Measurements from ENCODE around the gene EIF4H.

DNA sequence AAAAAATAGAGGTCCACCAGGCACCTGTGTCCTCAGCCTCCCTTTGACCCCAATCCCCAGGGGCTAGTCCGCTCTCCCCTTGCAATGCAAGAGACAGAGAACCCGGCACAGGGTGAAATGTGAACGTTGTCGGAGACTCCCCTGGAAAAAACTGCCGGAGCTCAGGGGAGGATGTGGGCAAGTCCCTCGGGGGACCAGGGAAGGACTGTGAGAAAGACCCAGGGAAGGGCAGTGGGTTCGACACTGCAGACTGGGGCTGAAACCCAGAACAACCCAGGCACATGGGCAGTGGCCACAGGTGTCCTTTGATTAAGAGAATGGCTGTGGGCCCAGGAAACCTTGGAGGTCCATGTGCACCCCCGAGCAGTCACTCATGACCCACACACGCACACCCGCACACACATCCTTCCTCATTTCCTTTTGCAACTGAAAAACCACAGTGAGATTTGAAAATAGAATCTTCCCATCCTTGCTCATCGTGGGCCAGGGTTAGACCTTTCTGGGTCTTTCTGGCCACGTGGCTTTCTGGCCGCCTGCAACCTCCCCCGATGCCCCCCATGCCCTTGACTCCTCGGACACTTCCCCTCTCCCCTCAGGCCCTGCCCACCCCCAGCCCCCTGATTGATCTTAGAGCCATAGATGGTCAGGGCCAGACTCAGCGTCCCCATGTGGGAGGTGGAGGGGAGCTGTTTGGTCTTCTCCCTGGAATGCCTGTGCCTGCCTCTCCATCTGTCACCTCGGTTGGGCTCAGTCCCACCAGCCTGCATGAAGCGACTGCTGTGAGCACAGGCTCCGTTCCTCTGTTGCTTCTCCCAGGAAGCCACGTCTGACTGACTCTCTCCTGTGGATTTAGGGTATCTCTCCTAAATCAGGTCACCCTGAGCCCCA lies 43.5 kb downstream of the EIF4H start:
- TF ChIP-seq, protein P1, sequence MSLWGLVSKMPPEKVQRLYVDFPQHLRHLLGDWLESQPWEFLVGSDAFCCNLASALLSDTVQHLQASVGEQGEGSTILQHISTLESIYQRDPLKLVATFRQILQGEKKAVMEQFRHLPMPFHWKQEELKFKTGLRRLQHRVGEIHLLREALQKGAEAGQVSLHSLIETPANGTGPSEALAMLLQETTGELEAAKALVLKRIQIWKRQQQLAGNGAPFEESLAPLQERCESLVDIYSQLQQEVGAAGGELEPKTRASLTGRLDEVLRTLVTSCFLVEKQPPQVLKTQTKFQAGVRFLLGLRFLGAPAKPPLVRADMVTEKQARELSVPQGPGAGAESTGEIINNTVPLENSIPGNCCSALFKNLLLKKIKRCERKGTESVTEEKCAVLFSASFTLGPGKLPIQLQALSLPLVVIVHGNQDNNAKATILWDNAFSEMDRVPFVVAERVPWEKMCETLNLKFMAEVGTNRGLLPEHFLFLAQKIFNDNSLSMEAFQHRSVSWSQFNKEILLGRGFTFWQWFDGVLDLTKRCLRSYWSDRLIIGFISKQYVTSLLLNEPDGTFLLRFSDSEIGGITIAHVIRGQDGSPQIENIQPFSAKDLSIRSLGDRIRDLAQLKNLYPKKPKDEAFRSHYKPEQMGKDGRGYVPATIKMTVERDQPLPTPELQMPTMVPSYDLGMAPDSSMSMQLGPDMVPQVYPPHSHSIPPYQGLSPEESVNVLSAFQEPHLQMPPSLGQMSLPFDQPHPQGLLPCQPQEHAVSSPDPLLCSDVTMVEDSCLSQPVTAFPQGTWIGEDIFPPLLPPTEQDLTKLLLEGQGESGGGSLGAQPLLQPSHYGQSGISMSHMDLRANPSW (CRISPR knock-in tag; IDR thresholded peaks at IDR 0.05) = no peak
- no peak for TF ChIP-seq FOXM1 (IDR thresholded peaks at IDR 0.05; ENCODE audit: low read depth)
- no peak for TF ChIP-seq FOXM1 (CRISPR knock-in tag; IDR thresholded peaks at IDR 0.05; ENCODE audit: low read depth)
- no peak for TF ChIP-seq STAT5A (IDR thresholded peaks at IDR 0.05; ENCODE audit: borderline replicate concordance, low read length)
- TF ChIP-seq RFX1 (IDR thresholded peaks at IDR 0.05) = no peak
- no peak for TF ChIP-seq HDGF (IDR thresholded peaks at IDR 0.05)
- no peak for TF ChIP-seq POLR2A (conservative IDR thresholded peaks at IDR 0.05)
- TF ChIP-seq HNRNPK (IDR thresholded peaks at IDR 0.05; ENCODE audit: low read depth, low read length, poor library complexity, severe bottlenecking) = no peak
- TF ChIP-seq SPI1 (IDR thresholded peaks at IDR 0.05; ENCODE audit: borderline replicate concordance, low read depth, low read length) = no peak
- TF ChIP-seq FOSL1 (tag; conservative IDR thresholded peaks at IDR 0.05) = no peak
- TF ChIP-seq, protein P2, sequence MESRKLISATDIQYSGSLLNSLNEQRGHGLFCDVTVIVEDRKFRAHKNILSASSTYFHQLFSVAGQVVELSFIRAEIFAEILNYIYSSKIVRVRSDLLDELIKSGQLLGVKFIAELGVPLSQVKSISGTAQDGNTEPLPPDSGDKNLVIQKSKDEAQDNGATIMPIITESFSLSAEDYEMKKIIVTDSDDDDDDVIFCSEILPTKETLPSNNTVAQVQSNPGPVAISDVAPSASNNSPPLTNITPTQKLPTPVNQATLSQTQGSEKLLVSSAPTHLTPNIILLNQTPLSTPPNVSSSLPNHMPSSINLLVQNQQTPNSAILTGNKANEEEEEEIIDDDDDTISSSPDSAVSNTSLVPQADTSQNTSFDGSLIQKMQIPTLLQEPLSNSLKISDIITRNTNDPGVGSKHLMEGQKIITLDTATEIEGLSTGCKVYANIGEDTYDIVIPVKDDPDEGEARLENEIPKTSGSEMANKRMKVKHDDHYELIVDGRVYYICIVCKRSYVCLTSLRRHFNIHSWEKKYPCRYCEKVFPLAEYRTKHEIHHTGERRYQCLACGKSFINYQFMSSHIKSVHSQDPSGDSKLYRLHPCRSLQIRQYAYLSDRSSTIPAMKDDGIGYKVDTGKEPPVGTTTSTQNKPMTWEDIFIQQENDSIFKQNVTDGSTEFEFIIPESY (CRISPR knock-in tag; IDR thresholded peaks at IDR 0.05) = no peak

Data from K562 (cell line).